LNCaP clone FGC (cell line): ENCODE results near the gene DNAH1.

ENCODE experiments used
- DNase-seq: peaks from one replicate; pipeline ENCODE4 v3.0.0-alpha.2; 2011; ENCODE audit warnings: low read depth
- H3K4me3 ChIP-seq: 2 replicates; pipeline ENCODE4 v1.5.1; 2011; ENCODE audit warnings: mild to moderate bottlenecking, low read depth, low read length, control low read depth
- CTCF ChIP-seq: IDR thresholded peaks from 2 replicates; pipeline ENCODE4 v1.5.1; 2012; ENCODE audit warnings: mild to moderate bottlenecking; ENCODE audit not compliant: control insufficient read depth, insufficient read depth; ENCODE audit errors: extremely low read depth

Gene DNAH1

DNA sequence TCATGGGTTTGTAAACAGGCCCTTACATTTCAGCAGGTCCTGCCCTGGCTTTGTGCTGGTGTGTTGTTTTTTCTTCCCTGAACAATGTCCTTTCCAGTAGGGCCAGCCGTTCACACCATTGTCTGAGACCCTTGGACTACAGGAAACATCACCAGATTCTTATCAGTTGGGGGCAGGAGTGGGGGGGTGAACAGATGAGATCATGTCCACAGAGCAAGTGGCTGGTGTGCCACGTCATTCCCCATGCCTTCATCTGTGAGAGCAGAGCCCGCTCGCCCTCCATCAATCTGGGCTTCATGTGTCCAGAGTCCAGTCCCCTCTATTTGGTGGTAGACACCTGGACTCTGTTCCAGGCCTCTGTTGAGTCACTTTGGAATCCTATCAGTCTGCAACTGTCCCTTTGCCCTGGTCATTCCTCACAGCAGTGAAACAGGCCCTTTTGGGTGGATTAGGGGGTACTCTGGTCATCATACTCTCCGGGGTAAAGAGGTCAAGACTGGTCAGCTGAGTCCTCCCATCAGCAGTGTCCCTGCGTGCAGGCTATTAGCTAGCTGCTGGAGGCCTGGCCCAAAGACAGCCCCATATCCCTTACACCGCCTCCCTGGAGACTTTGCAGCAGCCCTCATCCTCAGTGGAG is 113.8 kb downstream of the DNAH1 start:
- TF ChIP-seq CTCF, result no peak
- H3K4me3 ChIP-seq, result no peak overlapping the region
- no peak for DNase-seq

DNA sequence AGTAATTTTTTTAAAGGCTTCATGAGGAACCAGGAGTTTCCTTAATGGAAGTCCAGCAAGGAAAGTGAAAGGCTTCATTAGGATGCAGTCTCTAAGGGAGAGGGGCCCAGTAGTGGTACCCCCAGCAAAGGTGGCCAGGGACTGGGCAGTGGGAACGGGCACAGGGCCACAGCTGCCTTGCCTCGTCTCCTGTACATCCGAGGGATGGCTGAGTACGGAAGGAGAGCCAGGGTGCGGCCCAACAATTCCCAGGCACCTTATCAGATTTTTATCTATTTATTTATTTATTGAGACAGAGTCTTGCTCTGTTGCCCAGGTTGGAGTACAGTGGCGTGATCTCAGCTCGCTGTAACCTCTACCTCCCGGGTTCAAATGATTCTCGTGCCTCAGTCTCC is 114.3 kb downstream of the DNAH1 start:
- DNase-seq, result no peak
- no peak for TF ChIP-seq CTCF
- no peak overlapping the region for H3K4me3 ChIP-seq

DNA sequence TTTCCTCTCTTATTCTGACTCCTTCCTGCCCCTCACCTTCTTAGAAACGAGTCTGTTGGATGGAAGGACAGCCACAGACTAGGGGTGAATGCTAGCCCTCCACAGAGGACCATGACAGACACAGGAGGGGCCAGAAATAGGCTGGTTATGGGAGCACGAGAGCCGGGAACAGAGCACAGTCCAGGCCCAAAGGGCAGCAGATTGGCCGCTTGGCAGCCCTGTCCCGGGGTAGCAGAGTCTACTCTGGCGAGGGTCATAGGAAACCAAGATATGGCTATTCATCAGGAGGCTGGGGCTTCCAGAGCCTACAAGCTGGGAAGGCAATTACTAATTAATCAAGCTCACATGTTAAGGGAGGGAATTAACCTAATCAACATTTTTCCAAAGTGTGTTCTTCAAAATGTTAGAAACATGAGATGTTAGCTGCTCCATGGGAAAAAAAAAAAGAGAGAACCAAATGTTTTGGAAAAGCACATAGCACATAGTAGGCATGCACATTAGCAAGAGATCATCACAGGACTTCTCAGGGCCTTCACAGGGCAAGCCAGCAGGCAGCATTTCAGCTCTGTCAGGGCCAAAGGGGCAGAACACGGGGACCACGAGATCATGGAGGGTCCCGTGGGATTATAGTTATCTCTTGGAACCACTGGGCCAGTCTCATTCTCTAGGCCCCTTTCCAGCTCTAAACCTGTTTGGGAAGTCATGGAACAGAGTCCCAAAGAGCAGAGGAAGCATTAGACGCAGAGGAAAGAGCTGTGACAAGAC is 115.5 kb downstream of the DNAH1 start:
- DNase-seq, result no peak
- no peak overlapping the region for H3K4me3 ChIP-seq
- TF ChIP-seq CTCF, result no peak

DNA sequence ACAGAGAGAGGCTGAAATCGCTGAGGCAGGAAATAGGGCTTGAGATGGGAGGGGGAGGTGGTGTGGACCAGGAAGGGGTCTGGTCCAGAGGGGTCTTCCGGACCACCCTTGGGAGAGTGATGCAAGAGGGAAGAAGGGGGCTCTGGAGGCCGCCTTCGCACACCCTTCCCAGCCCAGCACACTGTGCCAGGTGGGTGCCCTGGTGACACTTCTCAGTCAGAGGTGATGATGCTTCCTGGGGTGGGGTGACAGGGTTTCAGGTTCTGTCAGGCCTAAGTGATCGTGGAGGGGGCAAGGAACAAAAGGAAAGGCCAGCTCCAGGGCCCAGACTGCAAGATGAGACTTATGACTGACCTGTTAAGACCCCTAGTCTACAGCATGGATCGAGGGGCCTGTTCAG is 116.1 kb downstream of the DNAH1 start:
- no peak for DNase-seq
- TF ChIP-seq CTCF, result no peak
- no peak overlapping the region for H3K4me3 ChIP-seq

- no peak for TF ChIP-seq CTCF
- no peak overlapping the region for H3K4me3 ChIP-seq
- DNase-seq, result no peak
Observed at GRCh38 chr3:52432691-52433141, 116.6 kb downstream of the DNAH1 start.

GRCh38 chr3:52433328-52433995 is 117.3 kb downstream of the DNAH1 start:
- DNase-seq, result no peak
- H3K4me3 ChIP-seq, result no peak overlapping the region
- no peak for TF ChIP-seq CTCF
